Measurements from ENCODE around the gene ZNF627. TPM values are rescaled to one million over a fixed set of nuclear protein-coding genes. Genes with fewer than 3 reads are reported as not detected.

The ZNF627 gene
- total and polyA plus RNA-seq, 2 experiments from 2014 or later = 7.8 to 21.2 TPM

- H3K9me3 ChIP-seq (ENCODE audit: low read depth) = peaks cover 27% of the 10 kb centered on the region
- no peak for TF ChIP-seq EZH2 (IDR thresholded peaks at IDR 0.05; ENCODE audit: borderline replicate concordance)
- TF ChIP-seq CTCF (IDR thresholded peaks at IDR 0.05; ENCODE audit: poor library complexity) = no peak
- TF ChIP-seq EZH2phosphoT487 (IDR thresholded peaks at IDR 0.05; ENCODE audit: low read depth, severe bottlenecking, unreplicated experiment) = no peak
Observed at GRCh38 chr19:11649941-11650340, 52.7 kb downstream of the ZNF627 start.

GRCh38 chr19:11651062-11651461 is 53.8 kb downstream of the ZNF627 start:
- H3K36me3 ChIP-seq (replicated peaks; ENCODE audit: insufficient read depth, low read depth) = no peaks in the 10 kb centered on the region
- no peak overlapping the region for H3K4me3 ChIP-seq
- H3K4me2 ChIP-seq = no peak overlapping the region
- no peaks in the 10 kb centered on the region for H3K9me2 ChIP-seq (replicated peaks; ENCODE audit: insufficient read depth)
- H3K9me3 ChIP-seq (ENCODE audit: low read depth) = peaks cover 27% of the 10 kb centered on the region
- no peak for TF ChIP-seq EZH2phosphoT487 (IDR thresholded peaks at IDR 0.05; ENCODE audit: low read depth, severe bottlenecking, unreplicated experiment)
- no peak for TF ChIP-seq EZH2 (IDR thresholded peaks at IDR 0.05; ENCODE audit: borderline replicate concordance)
- TF ChIP-seq CTCF (IDR thresholded peaks at IDR 0.05; ENCODE audit: poor library complexity) = no peak
- no peak overlapping the region for H3K27ac ChIP-seq
- no peaks in the 10 kb centered on the region for H4K20me1 ChIP-seq (ENCODE audit: insufficient read depth, poor library complexity, severe bottlenecking)
- H3K27me3 ChIP-seq = no peaks in the 10 kb centered on the region
- no peaks in the 10 kb centered on the region for H3K4me1 ChIP-seq (ENCODE audit: insufficient read depth)
- WGBS (ENCODE audit: low lambda C conversion rate, missing lambda C conversion rate) = 100% methylated on average over 4 of the region's 4 CpGs
- H2AFZ ChIP-seq = no peak overlapping the region
- DNase-seq (ENCODE audit: low spot score) = no peak
- H3K79me2 ChIP-seq = no peaks in the 10 kb centered on the region

More at GRCh38 chr19:11649941-11650340, 52.7 kb downstream of the ZNF627 start:
- no peaks in the 10 kb centered on the region for H3K9me2 ChIP-seq (replicated peaks; ENCODE audit: insufficient read depth)
- no peaks in the 10 kb centered on the region for H3K27me3 ChIP-seq
- no peak overlapping the region for H2AFZ ChIP-seq
- no peaks in the 10 kb centered on the region for H4K20me1 ChIP-seq (ENCODE audit: insufficient read depth, poor library complexity, severe bottlenecking)
- no peaks in the 10 kb centered on the region for H3K79me2 ChIP-seq
- H3K4me1 ChIP-seq (ENCODE audit: insufficient read depth) = no peaks in the 10 kb centered on the region
- no peak overlapping the region for H3K4me3 ChIP-seq
- no peak for DNase-seq (ENCODE audit: low spot score)
- H3K36me3 ChIP-seq (replicated peaks; ENCODE audit: insufficient read depth, low read depth) = no peaks in the 10 kb centered on the region
- no peak overlapping the region for H3K4me2 ChIP-seq
- no peak overlapping the region for H3K27ac ChIP-seq

GRCh38 chr19:11652056-11652455 is 54.8 kb downstream of the ZNF627 start:
- Histone ChIP-seq H3K4me1 (ENCODE audit: insufficient read depth) (no peaks in the 10 kb centered on the region), H3K4me2 (no peak overlapping the region), H4K20me1 (ENCODE audit: insufficient read depth, poor library complexity, severe bottlenecking) (no peaks in the 10 kb centered on the region), H3K9me3 (ENCODE audit: low read depth) (peaks cover 27% of the 10 kb centered on the region), H3K36me3 (replicated peaks; ENCODE audit: insufficient read depth, low read depth) (no peaks in the 10 kb centered on the region), H3K79me2 (no peaks in the 10 kb centered on the region), H3K9me2 (replicated peaks; ENCODE audit: insufficient read depth) (no peaks in the 10 kb centered on the region), H2AFZ (no peak overlapping the region), H3K27me3 (no peaks in the 10 kb centered on the region), H3K27ac (no peak overlapping the region), H3K4me3 (no peak overlapping the region)
- TF ChIP-seq CTCF (IDR thresholded peaks at IDR 0.05; ENCODE audit: poor library complexity) (no peak), EZH2 (IDR thresholded peaks at IDR 0.05; ENCODE audit: borderline replicate concordance) (no peak), EZH2phosphoT487 (IDR thresholded peaks at IDR 0.05; ENCODE audit: low read depth, severe bottlenecking, unreplicated experiment) (no peak)
- no peak for DNase-seq (ENCODE audit: low spot score)
- 91% methylated on average over 2 of the region's 2 CpGs for WGBS (ENCODE audit: low lambda C conversion rate, missing lambda C conversion rate)

GRCh38 chr19:11652492-11652891 is 55.2 kb downstream of the ZNF627 start:
- H2AFZ ChIP-seq = no peak overlapping the region
- no peaks in the 10 kb centered on the region for H3K4me1 ChIP-seq (ENCODE audit: insufficient read depth)
- WGBS (ENCODE audit: low lambda C conversion rate, missing lambda C conversion rate) = 98% methylated on average over 6 of the region's 6 CpGs
- no peak overlapping the region for H3K4me2 ChIP-seq
- H3K9me2 ChIP-seq (replicated peaks; ENCODE audit: insufficient read depth) = no peaks in the 10 kb centered on the region
- H3K9me3 ChIP-seq (ENCODE audit: low read depth) = peaks cover 27% of the 10 kb centered on the region
- H3K27me3 ChIP-seq = no peaks in the 10 kb centered on the region
- no peak for DNase-seq (ENCODE audit: low spot score)
- no peaks in the 10 kb centered on the region for H3K36me3 ChIP-seq (replicated peaks; ENCODE audit: insufficient read depth, low read depth)
- no peak overlapping the region for H3K27ac ChIP-seq
- no peaks in the 10 kb centered on the region for H3K79me2 ChIP-seq
- TF ChIP-seq EZH2phosphoT487 (IDR thresholded peaks at IDR 0.05; ENCODE audit: low read depth, severe bottlenecking, unreplicated experiment) = no peak
- no peak for TF ChIP-seq EZH2 (IDR thresholded peaks at IDR 0.05; ENCODE audit: borderline replicate concordance)
- no peak for TF ChIP-seq CTCF (IDR thresholded peaks at IDR 0.05; ENCODE audit: poor library complexity)
- H3K4me3 ChIP-seq = no peak overlapping the region
- H4K20me1 ChIP-seq (ENCODE audit: insufficient read depth, poor library complexity, severe bottlenecking) = no peaks in the 10 kb centered on the region

Data from hepatocyte (in vitro differentiated cells).